ENCODE data around the gene ALKBH5. TPM values are rescaled to one million over a fixed set of nuclear protein-coding genes. Genes with fewer than 3 reads are reported as not detected.

The ALKBH5 gene
- polyA plus RNA-seq, 3 donors: 50.4 to 79.1 (median 78.9) TPM

DNA sequence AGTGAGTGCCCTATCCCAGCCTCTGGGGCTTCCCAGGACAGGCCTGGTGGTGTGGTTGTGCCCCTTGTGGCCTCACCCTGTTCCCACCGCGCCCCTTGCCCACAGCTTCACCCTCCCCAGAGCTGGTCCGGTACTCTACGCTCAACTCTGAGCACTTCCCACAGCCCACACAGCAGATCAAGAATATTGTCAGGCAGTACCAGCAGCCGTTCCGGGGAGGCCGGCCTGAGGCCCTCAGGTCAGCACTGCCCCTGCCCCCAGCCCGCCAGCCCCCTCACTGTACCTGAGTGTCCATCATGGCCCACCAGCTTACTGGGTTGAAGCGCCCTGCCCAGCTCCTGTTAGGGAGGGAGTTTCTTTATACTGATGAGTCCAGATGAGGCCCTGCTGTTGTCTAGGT, 32.3 kb upstream of the ALKBH5 start:
- no peak for DNase-seq
- H3K9ac ChIP-seq (ENCODE audit: insufficient read depth, low read length, poor library complexity, severe bottlenecking): no peak overlapping the region
- no peaks in the 10 kb centered on the region for H3K9me3 Mint-ChIP-seq
- no peak for TF ChIP-seq CTCF (IDR thresholded peaks at IDR 0.05)
- H3K27me3 ChIP-seq (ENCODE audit: control insufficient read depth in 2 of 2, insufficient read depth in 2 of 2, low read length in 2 of 2): no peaks in the 10 kb centered on the region
- 95% methylated on average over 5 of the region's 9 CpGs for WGBS (ENCODE audit: insufficient coverage)
- H3K9me3 ChIP-seq (replicated peaks in 1 of 2; ENCODE audit: control insufficient read depth in 1 of 2, insufficient read depth in 1 of 2, low read length in 2 of 2): no peaks in the 10 kb centered on the region
- H3K36me3 Mint-ChIP-seq: no peaks in the 10 kb centered on the region
- no peak overlapping the region for H3K4me3 Mint-ChIP-seq
- no peak overlapping the region for H3K27ac ChIP-seq (ENCODE audit: low read depth in 1 of 2, low read length in 2 of 2)
- peaks cover 17% of the 10 kb centered on the region for H3K4me1 Mint-ChIP-seq
- no peaks in the 10 kb centered on the region for H3K36me3 ChIP-seq (replicated peaks in 1 of 2; ENCODE audit: control insufficient read depth in 1 of 2, insufficient read depth in 2 of 2, low read length in 2 of 2)
- no peaks in the 10 kb centered on the region for H3K79me2 ChIP-seq (ENCODE audit: insufficient read depth, low read length)
- H4K20me1 ChIP-seq (ENCODE audit: insufficient read depth, low read length): no peaks in the 10 kb centered on the region
- H2AFZ ChIP-seq (ENCODE audit: insufficient read depth, low read depth, low read length, poor library complexity, severe bottlenecking): no peak overlapping the region
- intact Hi-C loops (cut with micrococcal nuclease): loop anchor here in 1 of 2 donors (5.0 kb wide), 1 partner anchor 36 kb away; no protein-coding TSS in a partner anchor
- no peak overlapping the region for H3K27ac Mint-ChIP-seq
- H3K4me1 ChIP-seq (ENCODE audit: control insufficient read depth in 1 of 2, insufficient read depth in 2 of 2, low read length in 2 of 2): peaks cover 11 to 16% of the 10 kb centered on the region in 2 donors
- H3K27me3 Mint-ChIP-seq (ENCODE audit: low read depth in 3 of 3): peaks cover 2 to 9% (median 2%) of the 10 kb centered on the region in 3 donors
- no peak overlapping the region for H3K4me3 ChIP-seq (replicated peaks in 1 of 3; ENCODE audit: low read depth in 2 of 3, low read length in 3 of 3)
- no peak overlapping the region for H3K4me2 ChIP-seq (replicated peaks; ENCODE audit: extremely low read depth, low read length, poor library complexity, severe bottlenecking)

DNA sequence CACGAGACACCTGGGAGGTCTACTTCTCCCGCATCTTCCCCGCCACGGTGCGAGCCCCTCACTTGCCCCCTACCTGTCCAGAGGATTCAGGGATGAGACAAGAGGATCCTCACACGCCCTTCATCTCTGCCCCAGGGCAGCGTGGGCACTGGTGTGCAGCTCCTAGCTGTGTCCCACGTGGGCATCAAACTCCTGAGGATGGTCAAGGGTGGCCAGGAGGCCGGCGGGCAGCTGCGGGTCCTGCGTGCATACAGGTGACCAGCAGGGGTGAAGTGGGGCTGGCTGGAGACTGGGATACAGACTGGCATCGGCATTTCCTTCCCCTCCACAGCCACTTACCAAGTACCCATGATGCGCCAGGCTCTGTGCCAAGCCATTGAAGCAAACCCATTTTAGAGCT, 28.4 kb upstream of the ALKBH5 start:
- H3K4me3 ChIP-seq (replicated peaks in 1 of 3; ENCODE audit: low read depth in 2 of 3, low read length in 3 of 3): no peak overlapping the region
- no peak for TF ChIP-seq CTCF (IDR thresholded peaks at IDR 0.05)
- H3K27ac Mint-ChIP-seq: no peak overlapping the region
- H2AFZ ChIP-seq (ENCODE audit: insufficient read depth, low read depth, low read length, poor library complexity, severe bottlenecking): no peak overlapping the region
- no peaks in the 10 kb centered on the region for H3K9me3 ChIP-seq (replicated peaks in 1 of 2; ENCODE audit: control insufficient read depth in 1 of 2, insufficient read depth in 1 of 2, low read length in 2 of 2)
- H3K36me3 Mint-ChIP-seq: no peaks in the 10 kb centered on the region
- H4K20me1 ChIP-seq (ENCODE audit: insufficient read depth, low read length): no peaks in the 10 kb centered on the region
- H3K27me3 Mint-ChIP-seq (ENCODE audit: low read depth in 3 of 3): peaks cover 0 to 10% (median 4%) of the 10 kb centered on the region in 3 donors
- H3K27me3 ChIP-seq (ENCODE audit: control insufficient read depth in 2 of 2, insufficient read depth in 2 of 2, low read length in 2 of 2): no peaks in the 10 kb centered on the region
- peaks cover 30% of the 10 kb centered on the region for H3K4me1 Mint-ChIP-seq
- H3K36me3 ChIP-seq (replicated peaks in 1 of 2; ENCODE audit: control insufficient read depth in 1 of 2, insufficient read depth in 2 of 2, low read length in 2 of 2): no peaks in the 10 kb centered on the region
- 100% methylated on average over 3 of the region's 14 CpGs for WGBS (ENCODE audit: insufficient coverage)
- intact Hi-C loops (cut with micrococcal nuclease): no loop called here
- peaks cover 17 to 37% of the 10 kb centered on the region in 2 donors for H3K4me1 ChIP-seq (ENCODE audit: control insufficient read depth in 1 of 2, insufficient read depth in 2 of 2, low read length in 2 of 2)
- H3K27ac ChIP-seq (ENCODE audit: low read depth in 1 of 2, low read length in 2 of 2): no peak overlapping the region
- H3K4me2 ChIP-seq (replicated peaks; ENCODE audit: extremely low read depth, low read length, poor library complexity, severe bottlenecking): no peak overlapping the region
- H3K9me3 Mint-ChIP-seq: no peaks in the 10 kb centered on the region
- H3K4me3 Mint-ChIP-seq: no peak overlapping the region
- no peak overlapping the region for H3K9ac ChIP-seq (ENCODE audit: insufficient read depth, low read length, poor library complexity, severe bottlenecking)
- no peak for DNase-seq
- no peaks in the 10 kb centered on the region for H3K79me2 ChIP-seq (ENCODE audit: insufficient read depth, low read length)

All from CD14-positive monocyte (primary cell).